ENCODE data around the gene PHF1. TPM values are rescaled to one million over a fixed set of nuclear protein-coding genes. Genes with fewer than 3 reads are reported as not detected.
A peak's percentile ranks its signal among the peaks of the same experiment; 100 is the strongest.

PHF1 gene
- total RNA-seq, 1 experiment from 2014 or later, result 25.5 TPM

- Histone ChIP-seq H3K4me1 (no peaks in the 10 kb centered on the region), H3K27me3 (no peaks in the 10 kb centered on the region), H3K36me3 (no peaks in the 10 kb centered on the region; the same call in 1 of the 2 replicates), H3K27ac (no peak overlapping the region), H3K9me3 (replicated peaks) (no peaks in the 10 kb centered on the region), H3K4me3 (no peak overlapping the region)
- DNase-seq, result no peak
Observed at GRCh38 chr6:33441457-33441856, 30.6 kb downstream of the PHF1 start.

GRCh38 chr6:33442283-33442682 is 31.5 kb downstream of the PHF1 start:
- Histone ChIP-seq H3K9me3 (replicated peaks) (no peaks in the 10 kb centered on the region), H3K36me3 (no peaks in the 10 kb centered on the region; the same call in 1 of the 2 replicates), H3K27me3 (no peaks in the 10 kb centered on the region), H3K4me3 (no peak overlapping the region), H3K27ac (no peak overlapping the region), H3K4me1 (no peaks in the 10 kb centered on the region)
- DNase-seq, result no peak

- H3K36me3 ChIP-seq, result no peaks in the 10 kb centered on the region; the same call in 1 of the 2 replicates
- H3K27me3 ChIP-seq, result no peaks in the 10 kb centered on the region
- no peaks in the 10 kb centered on the region for H3K9me3 ChIP-seq (replicated peaks)
- no peak overlapping the region for H3K4me3 ChIP-seq
- H3K27ac ChIP-seq, result no peak overlapping the region
- no peak for DNase-seq
- H3K4me1 ChIP-seq, result no peaks in the 10 kb centered on the region
Observed at GRCh38 chr6:33443025-33443424, 32.2 kb downstream of the PHF1 start.

- Histone ChIP-seq H3K36me3 (no peaks in the 10 kb centered on the region), H3K27ac (no peak overlapping the region), H3K27me3 (no peaks in the 10 kb centered on the region), H3K9me3 (replicated peaks) (no peaks in the 10 kb centered on the region), H3K4me1 (no peaks in the 10 kb centered on the region), H3K4me3 (no peak overlapping the region)
- DNase-seq, result no peak
Observed at GRCh38 chr6:33443619-33444504, 33.0 kb downstream of the PHF1 start.

GRCh38 chr6:33445119-33445603 is 34.3 kb downstream of the PHF1 start:
- no peaks in the 10 kb centered on the region for H3K4me1 ChIP-seq
- no peaks in the 10 kb centered on the region for H3K36me3 ChIP-seq
- no peaks in the 10 kb centered on the region for H3K9me3 ChIP-seq (replicated peaks)
- DNase-seq, result no peak
- H3K4me3 ChIP-seq, result no peak overlapping the region
- H3K27me3 ChIP-seq, result no peaks in the 10 kb centered on the region
- H3K27ac ChIP-seq, result no peak overlapping the region

GRCh38 chr6:33446356-33446755 is 35.5 kb downstream of the PHF1 start:
- Histone ChIP-seq H3K36me3 (no peaks in the 10 kb centered on the region), H3K4me3 (no peak overlapping the region)
- no peak for DNase-seq

GRCh38 chr6:33450434-33450833 is 39.6 kb downstream of the PHF1 start:
- no peaks in the 10 kb centered on the region for H3K9me3 ChIP-seq (replicated peaks)
- no peak overlapping the region for H3K27ac ChIP-seq
- no peaks in the 10 kb centered on the region for H3K4me1 ChIP-seq
- no peak for DNase-seq
- no peaks in the 10 kb centered on the region for H3K36me3 ChIP-seq
- no peak overlapping the region for H3K4me3 ChIP-seq
- H3K27me3 ChIP-seq, result no peaks in the 10 kb centered on the region

More at GRCh38 chr6:33446356-33446755, 35.5 kb downstream of the PHF1 start:
- Histone ChIP-seq H3K27me3 (no peaks in the 10 kb centered on the region), H3K4me1 (no peaks in the 10 kb centered on the region), H3K27ac (no peak overlapping the region), H3K9me3 (replicated peaks) (no peaks in the 10 kb centered on the region)

- no peaks in the 10 kb centered on the region for H3K4me1 ChIP-seq
- H3K27ac ChIP-seq, result no peak overlapping the region
- no peak for DNase-seq
- no peak overlapping the region for H3K4me3 ChIP-seq
- no peaks in the 10 kb centered on the region for H3K9me3 ChIP-seq (replicated peaks)
- H3K27me3 ChIP-seq, result no peaks in the 10 kb centered on the region
- H3K36me3 ChIP-seq, result peaks cover 6% of the 10 kb centered on the region; the same call in 1 of the 2 replicates
Observed at GRCh38 chr6:33451606-33452005, 40.8 kb downstream of the PHF1 start.

- Histone ChIP-seq H3K36me3 (peaks cover 11% of the 10 kb centered on the region; the same call in 1 of the 2 replicates), H3K4me1 (no peaks in the 10 kb centered on the region), H3K4me3 (no peak overlapping the region)
Observed at GRCh38 chr6:33452496-33452895, 41.7 kb downstream of the PHF1 start.

GRCh38 chr6:33453393-33454008 is 42.7 kb downstream of the PHF1 start:
- H3K4me1 ChIP-seq, result no peaks in the 10 kb centered on the region
- H3K4me3 ChIP-seq, result peak overlapping the region; percentile 68
- no peaks in the 10 kb centered on the region for H3K9me3 ChIP-seq (replicated peaks)
- no peak overlapping the region for H3K27ac ChIP-seq
- DNase-seq, result no peak
- no peaks in the 10 kb centered on the region for H3K27me3 ChIP-seq
- H3K36me3 ChIP-seq, result peaks cover 11% of the 10 kb centered on the region; the same call in 1 of the 2 replicates

More at GRCh38 chr6:33452496-33452895, 41.7 kb downstream of the PHF1 start:
- no peak overlapping the region for H3K27ac ChIP-seq
- H3K9me3 ChIP-seq (replicated peaks), result no peaks in the 10 kb centered on the region
- DNase-seq, result no peak
- no peaks in the 10 kb centered on the region for H3K27me3 ChIP-seq

- H3K27me3 ChIP-seq, result no peaks in the 10 kb centered on the region
- peak; percentile 96 to 97 for DNase-seq
- H3K9me3 ChIP-seq (replicated peaks), result no peaks in the 10 kb centered on the region
- peak within 1 kb of the TSS; percentile 18; the same call in 1 of the 2 replicates for H3K27ac ChIP-seq
- H3K4me3 ChIP-seq, result peak within 1 kb of the TSS; percentile 68
- no peaks in the 10 kb centered on the region for H3K4me1 ChIP-seq
- H3K36me3 ChIP-seq, result peaks cover 11% of the 10 kb centered on the region; the same call in 1 of the 2 replicates
Observed at GRCh38 chr6:33454009-33454946, 43.5 kb downstream of the PHF1 start, which contains the start of gene ZBTB9. Gene ZBTB9 (plus strand): TSS chr6:33454576. CDS start chr6:33455101, 525 bp downstream.

GRCh38 chr6:33455051-33455450 is 44.2 kb downstream of the PHF1 start:
- H3K36me3 ChIP-seq, result peaks cover 11% of the 10 kb centered on the region; the same call in 1 of the 2 replicates
- H3K27me3 ChIP-seq, result no peaks in the 10 kb centered on the region
- H3K4me3 ChIP-seq, result peak overlapping the region; percentile 68
- DNase-seq, result no peak
- no peaks in the 10 kb centered on the region for H3K9me3 ChIP-seq (replicated peaks)
- H3K4me1 ChIP-seq, result no peaks in the 10 kb centered on the region
- H3K27ac ChIP-seq, result no peak overlapping the region; the same call in 1 of the 2 replicates

- Histone ChIP-seq H3K9me3 (replicated peaks) (no peaks in the 10 kb centered on the region), H3K27ac (no peak overlapping the region), H3K27me3 (no peaks in the 10 kb centered on the region), H3K36me3 (peaks cover 11% of the 10 kb centered on the region; the same call in 1 of the 2 replicates), H3K4me3 (no peak overlapping the region), H3K4me1 (no peaks in the 10 kb centered on the region)
- no peak for DNase-seq
Observed at GRCh38 chr6:33456156-33456555, 45.3 kb downstream of the PHF1 start.

GRCh38 chr6:33458676-33459075 is 47.9 kb downstream of the PHF1 start:
- H3K4me1 ChIP-seq, result no peaks in the 10 kb centered on the region
- no peaks in the 10 kb centered on the region for H3K27me3 ChIP-seq
- H3K4me3 ChIP-seq, result no peak overlapping the region
- DNase-seq, result no peak
- H3K27ac ChIP-seq, result no peak overlapping the region
- peaks cover 11% of the 10 kb centered on the region; the same call in 1 of the 2 replicates for H3K36me3 ChIP-seq
- H3K9me3 ChIP-seq (replicated peaks), result no peaks in the 10 kb centered on the region
